ENCODE results near the gene COX17. TPM values are rescaled to one million over a fixed set of nuclear protein-coding genes. Genes with fewer than 3 reads are reported as not detected.

COX17 gene
- total RNA-seq, 1 donor from 2014 or later: 28.3 TPM

DNA sequence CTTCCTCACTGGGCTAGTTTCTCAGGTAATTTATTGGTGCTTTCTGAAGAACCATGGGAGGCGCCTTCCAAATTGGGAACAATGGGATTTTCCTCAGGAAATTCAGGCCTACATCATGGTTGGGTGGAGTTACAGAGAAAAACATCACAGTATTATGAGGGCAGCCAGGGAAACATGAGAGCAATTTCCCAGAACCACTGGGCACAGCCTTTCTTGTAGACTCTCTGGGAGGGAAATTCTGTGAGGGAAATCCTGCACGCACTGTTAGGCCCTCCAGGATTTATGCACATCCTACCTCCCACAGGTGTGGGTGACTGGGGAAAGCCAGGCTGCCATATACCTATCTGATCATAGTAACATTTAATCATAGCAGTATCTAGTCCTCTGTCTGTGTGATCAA lies 30.0 kb downstream of the COX17 start:
- peaks cover 23% of the 10 kb centered on the region for H3K4me1 Mint-ChIP-seq (ENCODE audit: unreplicated experiment)
- no peaks in the 10 kb centered on the region for H3K9me3 Mint-ChIP-seq
- TF ChIP-seq, protein P1, sequence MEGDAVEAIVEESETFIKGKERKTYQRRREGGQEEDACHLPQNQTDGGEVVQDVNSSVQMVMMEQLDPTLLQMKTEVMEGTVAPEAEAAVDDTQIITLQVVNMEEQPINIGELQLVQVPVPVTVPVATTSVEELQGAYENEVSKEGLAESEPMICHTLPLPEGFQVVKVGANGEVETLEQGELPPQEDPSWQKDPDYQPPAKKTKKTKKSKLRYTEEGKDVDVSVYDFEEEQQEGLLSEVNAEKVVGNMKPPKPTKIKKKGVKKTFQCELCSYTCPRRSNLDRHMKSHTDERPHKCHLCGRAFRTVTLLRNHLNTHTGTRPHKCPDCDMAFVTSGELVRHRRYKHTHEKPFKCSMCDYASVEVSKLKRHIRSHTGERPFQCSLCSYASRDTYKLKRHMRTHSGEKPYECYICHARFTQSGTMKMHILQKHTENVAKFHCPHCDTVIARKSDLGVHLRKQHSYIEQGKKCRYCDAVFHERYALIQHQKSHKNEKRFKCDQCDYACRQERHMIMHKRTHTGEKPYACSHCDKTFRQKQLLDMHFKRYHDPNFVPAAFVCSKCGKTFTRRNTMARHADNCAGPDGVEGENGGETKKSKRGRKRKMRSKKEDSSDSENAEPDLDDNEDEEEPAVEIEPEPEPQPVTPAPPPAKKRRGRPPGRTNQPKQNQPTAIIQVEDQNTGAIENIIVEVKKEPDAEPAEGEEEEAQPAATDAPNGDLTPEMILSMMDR (conservative IDR thresholded peaks at IDR 0.05): no peak
- H3K36me3 Mint-ChIP-seq: no peaks in the 10 kb centered on the region
- H3K27ac Mint-ChIP-seq: no peak overlapping the region
- H3K4me3 Mint-ChIP-seq: no peak overlapping the region
- no peak for DNase-seq (ENCODE audit: extremely low spot score, unreplicated experiment)
- no peaks in the 10 kb centered on the region for H3K27me3 Mint-ChIP-seq

GRCh38 chr3:119645813-119646212 lies 31.4 kb downstream of the COX17 start:
- no peaks in the 10 kb centered on the region for H3K27me3 Mint-ChIP-seq
- no peak overlapping the region for H3K27ac Mint-ChIP-seq
- peaks cover 4% of the 10 kb centered on the region for H3K36me3 Mint-ChIP-seq
- no peak overlapping the region for H3K4me3 Mint-ChIP-seq
- TF ChIP-seq, protein P1 (conservative IDR thresholded peaks at IDR 0.05): no peak
- DNase-seq (ENCODE audit: extremely low spot score, unreplicated experiment): no peak
- peaks cover 23% of the 10 kb centered on the region for H3K4me1 Mint-ChIP-seq (ENCODE audit: unreplicated experiment)
- no peaks in the 10 kb centered on the region for H3K9me3 Mint-ChIP-seq

DNA sequence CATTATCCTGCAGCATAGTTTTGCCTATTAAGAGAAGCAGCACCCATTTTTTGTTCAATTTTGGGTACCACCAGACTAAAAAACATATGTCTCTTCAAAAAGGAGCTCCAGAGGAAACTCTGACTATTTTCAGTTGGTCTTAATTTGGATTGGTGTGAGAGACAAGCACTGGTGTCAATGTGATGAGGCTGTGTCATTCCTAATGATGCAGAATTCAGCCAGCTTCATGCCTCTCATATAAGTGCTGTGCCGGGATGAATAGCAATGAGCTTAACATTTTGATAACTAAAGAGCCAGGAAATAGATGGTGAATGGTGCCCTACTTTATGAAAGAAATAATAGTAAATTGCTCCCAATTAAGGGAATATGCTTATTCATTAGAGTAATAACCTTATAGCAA lies 32.7 kb downstream of the COX17 start:
- TF ChIP-seq, protein P1 (conservative IDR thresholded peaks at IDR 0.05): no peak
- H3K4me3 Mint-ChIP-seq: no peak overlapping the region
- no peak overlapping the region for H3K27ac Mint-ChIP-seq
- H3K36me3 Mint-ChIP-seq: peaks cover 4% of the 10 kb centered on the region
- no peak for DNase-seq (ENCODE audit: extremely low spot score, unreplicated experiment)
- peaks cover 18% of the 10 kb centered on the region for H3K4me1 Mint-ChIP-seq (ENCODE audit: unreplicated experiment)
- H3K9me3 Mint-ChIP-seq: no peaks in the 10 kb centered on the region
- no peaks in the 10 kb centered on the region for H3K27me3 Mint-ChIP-seq

DNA sequence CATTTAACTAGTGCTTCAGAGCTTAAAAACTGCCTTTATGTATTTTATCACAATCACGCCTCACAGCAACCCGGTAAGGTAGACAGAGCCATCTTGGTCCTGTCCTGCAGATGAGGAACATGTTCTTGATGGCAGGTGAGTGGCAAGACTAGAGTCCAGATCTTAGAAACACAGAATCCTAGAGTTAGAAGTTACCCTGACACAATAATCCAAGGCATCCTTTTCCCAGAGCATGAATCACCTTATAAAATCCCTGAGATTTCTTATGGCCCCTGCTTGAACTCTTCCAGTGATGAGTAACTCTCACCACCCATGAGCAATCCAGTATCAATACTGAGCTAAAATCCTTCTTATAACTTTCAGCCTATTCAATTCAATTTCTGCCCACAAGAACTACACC lies 33.7 kb downstream of the COX17 start:
- Mint-ChIP-seq H3K9me3 (no peaks in the 10 kb centered on the region), H3K36me3 (peaks cover 4% of the 10 kb centered on the region), H3K27me3 (no peaks in the 10 kb centered on the region), H3K27ac (no peak overlapping the region), H3K4me3 (no peak overlapping the region), H3K4me1 (ENCODE audit: unreplicated experiment) (peaks cover 17% of the 10 kb centered on the region)
- no peak for DNase-seq (ENCODE audit: extremely low spot score, unreplicated experiment)
- TF ChIP-seq, protein P1 (conservative IDR thresholded peaks at IDR 0.05): no peak

DNA sequence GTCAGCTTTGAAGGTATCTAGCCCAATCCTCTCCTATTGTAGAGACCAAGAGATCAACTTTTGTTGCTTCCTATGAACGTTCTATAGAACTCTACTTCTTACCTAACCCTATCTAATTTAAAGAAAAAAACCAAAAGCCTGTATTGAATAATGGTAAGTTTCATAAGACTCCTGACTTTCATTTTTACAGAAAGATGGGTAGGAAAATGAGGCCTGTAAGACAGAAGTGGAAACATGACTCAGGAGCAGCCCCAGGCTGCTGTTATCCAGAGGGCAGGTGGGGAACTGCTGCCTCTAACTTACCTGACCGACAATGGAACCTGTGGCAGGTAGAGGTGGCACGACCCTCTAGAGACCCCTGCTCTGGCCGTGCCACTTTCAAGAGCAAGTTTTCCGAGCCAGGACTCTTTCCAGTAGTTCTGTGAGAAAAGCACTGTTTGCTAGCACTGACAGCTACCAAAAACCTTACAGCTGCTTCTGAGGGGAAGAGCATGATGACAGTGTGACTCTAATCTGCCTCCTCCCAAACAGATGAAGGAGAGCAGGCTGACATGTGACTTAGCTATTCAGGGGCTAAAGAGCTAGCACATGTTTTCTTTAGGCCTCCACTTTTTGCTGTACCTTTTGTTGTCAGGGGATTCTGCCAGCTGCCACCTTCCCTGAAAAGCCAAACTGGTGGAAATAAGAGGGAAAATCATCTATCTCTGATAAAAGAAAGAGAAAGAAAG lies 34.3 kb downstream of the COX17 start:
- no peak overlapping the region for H3K4me3 Mint-ChIP-seq
- no peak overlapping the region for H3K27ac Mint-ChIP-seq
- peaks cover 4% of the 10 kb centered on the region for H3K36me3 Mint-ChIP-seq
- no peak for DNase-seq (ENCODE audit: extremely low spot score, unreplicated experiment)
- no peaks in the 10 kb centered on the region for H3K9me3 Mint-ChIP-seq
- peaks cover 22% of the 10 kb centered on the region for H3K4me1 Mint-ChIP-seq (ENCODE audit: unreplicated experiment)
- no peaks in the 10 kb centered on the region for H3K27me3 Mint-ChIP-seq
- TF ChIP-seq, protein P1 (conservative IDR thresholded peaks at IDR 0.05): no peak

Measured in type B pancreatic cell (in vitro differentiated cells).